Heart left ventricle (tissue), 13 donors: ENCODE data around the gene ZNF70.

Experiments used
- CTCF ChIP-seq, 12 donors: fragments of 200-600 bp; sonication (generic) in 4 of 12; IDR thresholded peaks; one replicate each; pipeline versions ENCODE4 v1.5.0 to v1.8.0; 2018 to 2022; ENCODE audit warnings: antibody characterized with exemption in 12 of 12, mild to moderate bottlenecking in 5 of 12
- POLR2A ChIP-seq, 2 donors: fragments of 450-650 bp; IDR thresholded peaks; one replicate each; pipeline ENCODE4 v1.6.1; 2017; ENCODE audit warnings: antibody characterized with exemption in 2 of 2, mild to moderate bottlenecking in 2 of 2, moderate library complexity in 2 of 2
- donor health status: ischemic (EF 13 %, LVEDD 7.1; RV severe dilation, severe dysfunction).
- donor health status: DM: no; HTN: yes; CAD: no.
- donor health status: DM: no; HTN: no; CAD: no.
- donor health status: ischemic (EF 25% LVEDD 6.9; RV normal size, moderate dysfunction).
- donor health status: ischemic (EF 25% LVEDD 5.7; RV mildly dilated, moderate dysfunction).
- donor health status: ischemic (EF 35%, LVEDD 5.7; RV mildly dilated, moderate dysfunction).
- donor health status: nonischemic (EF 11% LVEDD 7.7; RV severe dilation, severe dysfunction).
- donor health status: DM: yes; HTN: yes; CAD: no.
- donor health status: PGD.
- donor health status: ischemic (EF 29% LVEDD 5.4; RV normal size, mild dysfunction).
- donor health status: nonischemic (EF 23%, LVEDD 6.1; RV moderate dilation, normal function).

GRCh38 chr22:23704062-23704461 is 46.9 kb downstream of the ZNF70 start:
- TF ChIP-seq POLR2A (IDR thresholded peaks at IDR 0.05) = no peak
- TF ChIP-seq CTCF (IDR thresholded peaks at IDR 0.05) = no peak
